IPS DF 6.9 (cell line): ENCODE measurements around the gene PDE4A.

Source experiments
- DNase-seq: peaks from one replicate; pipeline ENCODE4 v3.0.0-alpha.2; 2013; ENCODE audit warnings: low read depth, low spot score
- H3K27ac ChIP-seq: one replicate; pipeline ENCODE4 v1.5.1; 2013; ENCODE audit warnings: low read length, control low read depth
- H3K27me3 ChIP-seq: 2 replicates; pipeline ENCODE4 v1.6.1; 2013; ENCODE audit warnings: mild to moderate bottlenecking, low read length; ENCODE audit not compliant: control insufficient read depth, insufficient read depth
- H3K36me3 ChIP-seq: 2 replicates; pipeline ENCODE4 v1.6.1; 2013; ENCODE audit warnings: low read length; ENCODE audit not compliant: control insufficient read depth, insufficient read depth
- H3K4me1 ChIP-seq: 2 replicates; pipeline ENCODE4 v1.6.1; 2013; ENCODE audit warnings: low read length; ENCODE audit not compliant: control insufficient read depth, insufficient read depth
- H3K4me3 ChIP-seq: 2 replicates; pipeline ENCODE4 v1.5.1; 2013; ENCODE audit warnings: mild to moderate bottlenecking, low read length
- H3K9me3 ChIP-seq: 2 replicates; pipeline ENCODE4 v1.6.1; 2013; ENCODE audit warnings: low read length, inconsistent platforms; ENCODE audit not compliant: control insufficient read depth, insufficient read depth
- WGBS: extraction: QIAGEN DNeasy Blood & Tissue Kit; methylation state at CpG from one replicate; pipeline ENCODE4 v1.1.7; 2013; ENCODE audit warnings: mixed read lengths, missing lambda C conversion rate; ENCODE audit not compliant: insufficient read length, insufficient coverage; 5-methylcytosine and 5-hydroxymethylcytosine counted together

The PDE4A gene

GRCh38 chr19:10510301-10510802 lies 90.0 kb downstream of the PDE4A start:
- peaks cover 6% of the 10 kb centered on the region for H3K4me1 ChIP-seq
- H3K27me3 ChIP-seq = peaks cover 17% of the 10 kb centered on the region
- H3K27ac ChIP-seq = no peak overlapping the region
- H3K4me3 ChIP-seq = no peak overlapping the region
- H3K36me3 ChIP-seq = no peaks in the 10 kb centered on the region; the same call in 1 of the 2 replicates
- no peak for DNase-seq
- no peaks in the 10 kb centered on the region for H3K9me3 ChIP-seq
- WGBS = no CpG with 5 or more reads among the region's 15 CpGs

GRCh38 chr19:10513223-10513622 lies 92.9 kb downstream of the PDE4A start:
- Histone ChIP-seq H3K36me3 (no peaks in the 10 kb centered on the region; the same call in 1 of the 2 replicates), H3K4me1 (peaks cover 6% of the 10 kb centered on the region), H3K9me3 (no peaks in the 10 kb centered on the region), H3K27ac (no peak overlapping the region), H3K27me3 (peaks cover 30% of the 10 kb centered on the region), H3K4me3 (no peak overlapping the region)
- no peak for DNase-seq
- WGBS = no CpG with 5 or more reads among the region's 7 CpGs

GRCh38 chr19:10514211-10515145 lies 94.1 kb downstream of the PDE4A start:
- DNase-seq = no peak
- H3K27me3 ChIP-seq = peaks cover 30% of the 10 kb centered on the region

GRCh38 chr19:10516064-10516385 lies 95.7 kb downstream of the PDE4A start:
- no peak overlapping the region for H3K27ac ChIP-seq
- whole genome bisulfite sequencing = no CpG with 5 or more reads among the region's 5 CpGs
- H3K4me1 ChIP-seq = peaks cover 3% of the 10 kb centered on the region
- H3K4me3 ChIP-seq = no peak overlapping the region
- H3K36me3 ChIP-seq = no peaks in the 10 kb centered on the region; the same call in 1 of the 2 replicates
- DNase-seq = no peak
- peaks cover 30% of the 10 kb centered on the region for H3K27me3 ChIP-seq
- H3K9me3 ChIP-seq = no peaks in the 10 kb centered on the region

More at GRCh38 chr19:10514211-10515145, 94.1 kb downstream of the PDE4A start:
- Histone ChIP-seq H3K36me3 (no peaks in the 10 kb centered on the region; the same call in 1 of the 2 replicates), H3K4me3 (peak overlapping the region; percentile 41; the same call in 1 of the 2 replicates), H3K9me3 (no peaks in the 10 kb centered on the region), H3K4me1 (peaks cover 6% of the 10 kb centered on the region), H3K27ac (no peak overlapping the region)
- no CpG with 5 or more reads among the region's 107 CpGs for WGBS

DNA sequence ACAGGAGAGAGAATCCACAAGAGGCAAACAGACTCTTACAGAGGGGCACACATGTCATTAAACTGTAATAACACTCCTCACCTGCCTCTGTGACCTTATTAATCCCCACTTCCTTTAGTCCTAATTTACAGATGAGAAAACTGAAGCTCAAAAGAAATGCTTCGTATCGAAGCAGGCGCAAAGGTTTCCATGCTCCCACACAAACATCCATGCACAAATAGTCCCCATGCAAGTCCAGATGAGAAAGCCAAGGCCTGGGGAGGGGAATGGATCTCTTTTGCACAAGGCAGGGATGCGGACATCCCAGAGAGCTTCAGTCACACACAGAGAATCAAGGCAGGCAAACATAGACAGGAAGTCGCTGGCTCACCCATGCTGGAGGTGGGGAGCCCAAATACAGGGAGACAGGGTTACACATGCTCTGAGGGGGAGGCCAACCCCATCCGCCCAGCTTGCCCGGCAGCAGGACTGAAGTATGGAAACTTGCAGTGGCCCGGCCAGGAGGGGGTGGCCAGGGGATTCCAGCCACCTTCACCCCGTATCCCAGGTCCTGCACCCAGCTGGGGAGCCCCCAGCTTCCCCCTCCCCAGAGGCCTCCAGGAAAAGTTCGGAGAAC lies 96.4 kb downstream of the PDE4A start:
- no CpG with 5 or more reads among the region's 10 CpGs for WGBS
- peak overlapping the region; percentile 65; the same call in 1 of the 2 replicates for H3K4me3 ChIP-seq
- peaks cover 30% of the 10 kb centered on the region for H3K27me3 ChIP-seq
- H3K36me3 ChIP-seq = no peaks in the 10 kb centered on the region; the same call in 1 of the 2 replicates
- H3K27ac ChIP-seq = no peak overlapping the region
- H3K9me3 ChIP-seq = no peaks in the 10 kb centered on the region
- H3K4me1 ChIP-seq = peaks cover 3% of the 10 kb centered on the region
- DNase-seq = no peak

DNA sequence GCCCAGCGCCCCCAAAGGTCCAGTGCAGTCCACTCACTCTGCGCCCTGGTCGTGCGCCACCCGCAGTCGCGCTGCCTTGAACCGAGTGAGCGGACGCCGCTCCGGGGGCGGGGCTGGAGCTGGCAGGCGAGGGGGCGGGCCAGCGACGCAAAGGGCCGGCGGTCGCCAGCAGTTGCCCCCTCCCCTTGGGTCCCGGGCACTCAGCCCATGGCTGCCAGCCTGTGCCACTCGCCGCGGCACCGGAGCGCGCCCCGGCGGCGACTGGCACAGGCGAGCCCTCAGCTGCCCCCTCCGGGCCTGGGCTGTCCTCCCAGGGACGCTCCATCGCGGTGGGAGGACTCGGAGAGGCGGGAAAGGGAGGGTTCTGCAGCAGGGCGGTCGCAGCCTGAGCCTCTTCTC lies 97.0 kb downstream of the PDE4A start, which contains the start of gene S1PR5:
S1PR5 (minus strand) TSS at position 87 of the 399 bp plus-strand sequence. CDS start 2,436 bp downstream, outside the sequence.
- Histone ChIP-seq H3K27ac (no peak within 1 kb of the TSS), H3K4me1 (peaks cover 3% of the 10 kb centered on the region), H3K36me3 (no peaks in the 10 kb centered on the region; the same call in 1 of the 2 replicates), H3K9me3 (no peaks in the 10 kb centered on the region), H3K4me3 (peak within 1 kb of the TSS; percentile 65; the same call in 1 of the 2 replicates), H3K27me3 (peaks cover 30% of the 10 kb centered on the region)
- DNase-seq = no peak
- WGBS = no CpG with 5 or more reads among the region's 39 CpGs

DNA sequence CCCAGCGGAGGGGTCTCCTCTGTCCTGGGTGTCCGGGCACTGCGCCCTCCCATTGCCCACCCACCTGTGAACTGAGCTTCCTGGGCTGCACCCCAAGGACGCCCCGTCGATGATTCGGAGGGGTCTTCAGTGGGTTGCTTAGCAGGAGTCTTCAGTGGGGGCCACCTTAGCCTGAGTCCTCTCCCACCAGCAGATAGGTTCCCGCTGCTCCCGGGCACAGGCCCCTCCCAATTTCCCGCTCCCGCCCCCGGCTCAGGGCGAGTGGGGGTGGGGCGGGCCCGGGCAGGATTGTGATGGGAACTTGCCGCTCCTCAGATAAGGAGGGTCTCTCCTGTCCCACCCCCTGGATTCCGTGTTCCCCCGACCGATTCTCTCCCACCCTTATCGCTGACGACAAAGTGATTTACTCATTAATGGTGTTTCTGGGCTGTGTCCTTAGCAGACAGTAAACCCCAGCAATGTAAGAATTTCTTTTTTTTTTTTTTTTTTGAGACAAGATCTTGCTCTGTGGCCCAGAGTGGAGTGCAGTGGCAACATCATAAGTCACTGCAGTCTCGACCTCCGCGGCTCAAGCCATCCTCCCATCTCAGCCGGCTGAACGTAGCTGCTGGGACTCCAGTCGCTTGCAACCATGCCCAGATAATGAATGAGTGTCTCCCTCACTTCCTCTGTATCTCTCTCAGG lies 97.6 kb downstream of the PDE4A start:
- Histone ChIP-seq H3K4me3 (peak overlapping the region; percentile 65; the same call in 1 of the 2 replicates), H3K36me3 (no peaks in the 10 kb centered on the region; the same call in 1 of the 2 replicates), H3K4me1 (peaks cover 3% of the 10 kb centered on the region), H3K9me3 (no peaks in the 10 kb centered on the region), H3K27me3 (peaks cover 29% of the 10 kb centered on the region), H3K27ac (no peak overlapping the region)
- WGBS = no CpG with 5 or more reads among the region's 27 CpGs
- no peak for DNase-seq

- peaks cover 3% of the 10 kb centered on the region for H3K4me1 ChIP-seq
- H3K27ac ChIP-seq = no peak overlapping the region
- no CpG with 5 or more reads among the region's 33 CpGs for WGBS
- peaks cover 22% of the 10 kb centered on the region for H3K27me3 ChIP-seq
- H3K9me3 ChIP-seq = no peaks in the 10 kb centered on the region
- H3K4me3 ChIP-seq = peak overlapping the region; percentile 7; the same call in 1 of the 2 replicates
- no peak for DNase-seq
- no peaks in the 10 kb centered on the region; the same call in 1 of the 2 replicates for H3K36me3 ChIP-seq
These were observed 98.4 kb downstream of the PDE4A start for GRCh38 chr19:10518444-10519361.
